GM18502 (cell line): Measurements from ENCODE around the gene BCAM.

Experiments used
- ATAC-seq: cut with Tn5 transposase; IDR thresholded peaks from one replicate; pipeline ENCODE4 v1.9.1; 2021; ENCODE audit warnings: mild to moderate bottlenecking; ENCODE audit not compliant: unreplicated experiment, poor library complexity

BCAM gene

GRCh38 chr19:44789943-44790483 lies 18.9 kb upstream of the BCAM start:
- no peak for ATAC-seq

GRCh38 chr19:44792281-44792680 lies 16.6 kb upstream of the BCAM start:
- ATAC-seq: no peak

GRCh38 chr19:44794610-44795009 lies 14.3 kb upstream of the BCAM start:
- no peak for ATAC-seq

GRCh38 chr19:44795398-44795987 lies 13.4 kb upstream of the BCAM start:
- ATAC-seq: no peak

- no peak for ATAC-seq
These were observed 12.2 kb upstream of the BCAM start for GRCh38 chr19:44796701-44797115.

GRCh38 chr19:44799627-44800346 lies 9.1 kb upstream of the BCAM start:
- no peak for ATAC-seq

- ATAC-seq: no peak
These were observed 8.4 kb upstream of the BCAM start for GRCh38 chr19:44800461-44800860.

- ATAC-seq: no peak
These were observed 5.2 kb upstream of the BCAM start for GRCh38 chr19:44803442-44804428.

GRCh38 chr19:44806291-44806690 lies 2.6 kb upstream of the BCAM start:
- ATAC-seq: no peak

GRCh38 chr19:44807162-44807561 lies 1.7 kb upstream of the BCAM start:
- ATAC-seq: no peak

GRCh38 chr19:44807652-44808462 lies 1.0 kb upstream of the BCAM start:
- no peak for ATAC-seq

- no peak for ATAC-seq
These were observed 802 bp downstream of the BCAM start for GRCh38 chr19:44809577-44810233.

- ATAC-seq: no peak
These were observed 1.6 kb downstream of the BCAM start for GRCh38 chr19:44810234-44811121.

GRCh38 chr19:44811122-44811419 lies 2.2 kb downstream of the BCAM start:
- ATAC-seq: no peak

- ATAC-seq: no peak
These were observed 3.3 kb downstream of the BCAM start for GRCh38 chr19:44812142-44812718.

- ATAC-seq: no peak
These were observed 4.4 kb downstream of the BCAM start for GRCh38 chr19:44813070-44813840.

GRCh38 chr19:44813841-44814470 lies 5.1 kb downstream of the BCAM start:
- ATAC-seq: no peak
